Hepatocyte (in vitro differentiated cells): ENCODE results near the gene SLC30A1. TPM values are rescaled to one million over a fixed set of nuclear protein-coding genes. Genes with fewer than 3 reads are reported as not detected.
A peak's percentile ranks its signal among the peaks of the same experiment; 100 is the strongest.

Experiments
- DNase-seq: peaks from one replicate; pipeline ENCODE4 v3.0.0-alpha.2; 2016; ENCODE audit warnings: low spot score
- H2AFZ ChIP-seq: fragments of 200-600 bp; sonication (generic); 2 replicates; pipeline ENCODE4 v1.6.0; 2016; ENCODE audit warnings: antibody characterized with exemption, mild to moderate bottlenecking
- H3K27ac ChIP-seq: fragments of 200-600 bp; sonication (generic); 2 replicates; pipeline ENCODE4 v1.5.1; 2016; ENCODE audit warnings: mild to moderate bottlenecking
- H3K27me3 ChIP-seq: fragments of 200-600 bp; sonication (generic); 2 replicates; pipeline ENCODE4 v1.6.1; 2016
- H3K36me3 ChIP-seq: fragments of 200-600 bp; sonication (generic); replicated peaks from 2 replicates; pipeline ENCODE4 v1.5.1; 2016; ENCODE audit warnings: low read depth; ENCODE audit not compliant: insufficient read depth
- H3K4me1 ChIP-seq: fragments of 200-600 bp; sonication (generic); 2 replicates; pipeline ENCODE4 v1.5.1; 2016; ENCODE audit warnings: mild to moderate bottlenecking, moderate library complexity; ENCODE audit not compliant: insufficient read depth
- H3K4me2 ChIP-seq: fragments of 200-600 bp; sonication (generic); 2 replicates; pipeline ENCODE4 v1.6.0; 2016
- H3K4me3 ChIP-seq: fragments of 200-600 bp; sonication (generic); 2 replicates; pipeline ENCODE4 v1.5.1; 2016; ENCODE audit warnings: mild to moderate bottlenecking
- H3K79me2 ChIP-seq: fragments of 200-600 bp; sonication (generic); 2 replicates; pipeline ENCODE4 v1.6.0; 2017; ENCODE audit warnings: mild to moderate bottlenecking
- H3K9me2 ChIP-seq: fragments of 200-600 bp; sonication (generic); replicated peaks from 2 replicates; pipeline ENCODE4 v1.6.0; 2017; ENCODE audit warnings: mild to moderate bottlenecking; ENCODE audit not compliant: insufficient read depth
- H3K9me3 ChIP-seq: fragments of 200-600 bp; sonication (generic); 2 replicates; pipeline ENCODE4 v1.5.1; 2016; ENCODE audit warnings: low read depth, mild to moderate bottlenecking
- H4K20me1 ChIP-seq: fragments of 200-600 bp; sonication (generic); 2 replicates; pipeline ENCODE4 v1.6.0; 2016; ENCODE audit warnings: mild to moderate bottlenecking; ENCODE audit not compliant: insufficient read depth, poor library complexity, severe bottlenecking
- CTCF ChIP-seq: fragments of 200-600 bp; sonication (generic); IDR thresholded peaks from 2 replicates; pipeline ENCODE4 v1.5.1; 2016; ENCODE audit warnings: antibody characterized with exemption, mild to moderate bottlenecking; ENCODE audit not compliant: poor library complexity
- EZH2 ChIP-seq: fragments of 200-600 bp; sonication (generic); IDR thresholded peaks from 2 replicates; pipeline ENCODE4 v1.6.1; 2016; ENCODE audit warnings: antibody characterized with exemption, mild to moderate bottlenecking, borderline replicate concordance
- EZH2phosphoT487 ChIP-seq: fragments of 200-600 bp; sonication (generic); IDR thresholded peaks from one replicate; pipeline ENCODE4 v1.6.1; 2018; ENCODE audit warnings: antibody characterized with exemption, mild to moderate bottlenecking, low read depth, moderate library complexity; ENCODE audit not compliant: unreplicated experiment, severe bottlenecking
- WGBS: methylation state at CpG from one replicate; pipeline ENCODE4 v1.1.6; 2016; ENCODE audit warnings: low lambda C conversion rate; ENCODE audit errors: missing lambda C conversion rate; 5-methylcytosine and 5-hydroxymethylcytosine counted together
- polyA plus RNA-seq: library from polyadenylated mRNA; unstranded; fragments of >200 nt; fragmentation: Nextera tagmentation; extraction: Ambion mirVana; gene quantifications from 2 replicates; pipeline ENCODE4 v1.2.1, GENCODE V29; 2016
- total RNA-seq: library from RNA; depleted of rRNA; stranded (reverse); fragments of >200 nt; gene quantifications from 2 replicates; pipeline ENCODE4 v1.2.3, GENCODE V29; 2014

SLC30A1 gene
- total and polyA plus RNA-seq, 2 experiments from 2014 or later: 31.3 to 87.2 TPM

- no peak overlapping the region for H3K4me3 ChIP-seq
- no peaks in the 10 kb centered on the region for H3K9me3 ChIP-seq
- no peaks in the 10 kb centered on the region for H3K79me2 ChIP-seq
- peak; percentile 26 for DNase-seq
- H3K4me2 ChIP-seq: peak overlapping the region; percentile 10
- H3K27me3 ChIP-seq: no peaks in the 10 kb centered on the region
- 55% methylated on average over 12 of the region's 12 CpGs for WGBS
- H2AFZ ChIP-seq: no peak overlapping the region
- TF ChIP-seq EZH2phosphoT487 (no peak), EZH2 (no peak), CTCF (no peak)
- H3K4me1 ChIP-seq: peaks cover 17% of the 10 kb centered on the region
- no peaks in the 10 kb centered on the region for H4K20me1 ChIP-seq
- peak overlapping the region; percentile 33 for H3K27ac ChIP-seq
- no peaks in the 10 kb centered on the region for H3K9me2 ChIP-seq
- H3K36me3 ChIP-seq: no peaks in the 10 kb centered on the region
These were observed 27.1 kb downstream of the SLC30A1 start for GRCh38 chr1:211551638-211552460.

- no peak for TF ChIP-seq EZH2
- TF ChIP-seq EZH2phosphoT487: no peak
- TF ChIP-seq CTCF: no peak
- Histone ChIP-seq H3K36me3 (no peaks in the 10 kb centered on the region), H4K20me1 (no peaks in the 10 kb centered on the region), H3K27me3 (no peaks in the 10 kb centered on the region), H2AFZ (no peak overlapping the region), H3K4me3 (no peak overlapping the region), H3K4me1 (peaks cover 17% of the 10 kb centered on the region), H3K9me3 (no peaks in the 10 kb centered on the region), H3K4me2 (no peak overlapping the region), H3K79me2 (no peaks in the 10 kb centered on the region), H3K27ac (peak overlapping the region; percentile 84), H3K9me2 (no peaks in the 10 kb centered on the region)
- no peak for DNase-seq
- WGBS: 84% methylated on average over 6 of the region's 6 CpGs
These were observed 29.8 kb downstream of the SLC30A1 start for GRCh38 chr1:211549092-211549711.

GRCh38 chr1:211548321-211549091 is 30.5 kb downstream of the SLC30A1 start:
- Histone ChIP-seq H4K20me1 (no peaks in the 10 kb centered on the region), H3K27me3 (no peaks in the 10 kb centered on the region), H3K9me2 (no peaks in the 10 kb centered on the region), H3K9me3 (no peaks in the 10 kb centered on the region), H3K4me1 (peaks cover 17% of the 10 kb centered on the region), H3K79me2 (no peaks in the 10 kb centered on the region), H3K4me2 (peak overlapping the region; percentile 7), H2AFZ (no peak overlapping the region), H3K27ac (peak overlapping the region; percentile 84), H3K36me3 (no peaks in the 10 kb centered on the region), H3K4me3 (no peak overlapping the region)
- TF ChIP-seq EZH2phosphoT487 (no peak), CTCF (no peak), EZH2 (no peak)
- DNase-seq: peak; percentile 81
- 77% methylated on average over 7 of the region's 9 CpGs for WGBS
